Uterus (tissue), 2 donors: ENCODE data around the gene CCNC.

ENCODE experiments used
- CTCF ChIP-seq, 4 experiments: fragments of 200-600 bp in 2 of 4; fragments of 450-650 bp in 2 of 4; sonication (generic) in 2 of 4; IDR thresholded peaks; one replicate each; pipeline ENCODE4 v1.5.1; 2016 to 2019; ENCODE audit warnings: antibody characterized with exemption in 4 of 4, mild to moderate bottlenecking in 2 of 4, moderate library complexity in 1 of 4
- POLR2A ChIP-seq, 2 donors: fragments of 450-650 bp; IDR thresholded peaks; one replicate each; pipeline ENCODE4 v1.6.1; 2016; ENCODE audit warnings: antibody characterized with exemption in 2 of 2, mild to moderate bottlenecking in 1 of 2, moderate library complexity in 1 of 2

GRCh38 chr6:99507648-99508047 lies 60.8 kb downstream of the CCNC start:
- TF ChIP-seq CTCF (IDR thresholded peaks at IDR 0.05) (no peak), POLR2A (IDR thresholded peaks at IDR 0.05) (no peak)
